Duodenal mucosa (tissue), 2 donors: ENCODE measurements around the gene TAAR2.
"Not testable (repeated sequence)": the region's sequence is repeated elsewhere in the genome, so short reads cannot be mapped to it uniquely, and the experiment has no call there.

Experiments used
- H3K27ac ChIP-seq: one replicate; pipeline ENCODE4 v1.7.0; 2013; ENCODE audit warnings: low read depth, low read length
- H3K27me3 ChIP-seq, 2 donors: one replicate each; pipeline ENCODE4 v1.7.0; 2013; ENCODE audit warnings: low read length in 2 of 2, control low read depth in 1 of 2; ENCODE audit not compliant: insufficient read depth in 2 of 2, control insufficient read depth in 1 of 2
- H3K36me3 ChIP-seq, 2 donors: one replicate each; pipeline ENCODE4 v1.7.0; 2013; ENCODE audit warnings: low read length in 2 of 2, control low read depth in 1 of 2; ENCODE audit not compliant: insufficient read depth in 2 of 2, control insufficient read depth in 1 of 2
- H3K4me1 ChIP-seq, 2 donors: one replicate each; pipeline ENCODE4 v1.7.0; 2013; ENCODE audit warnings: low read length in 2 of 2, control low read depth in 1 of 2; ENCODE audit not compliant: insufficient read depth in 2 of 2, control insufficient read depth in 1 of 2
- H3K4me3 ChIP-seq, 2 donors: one replicate each; pipeline ENCODE4 v1.7.0; 2013; ENCODE audit warnings: low read length in 2 of 2, low read depth in 1 of 2
- H3K9ac ChIP-seq, 2 donors: one replicate each; pipeline ENCODE4 v1.7.0; 2013; ENCODE audit warnings: low read length in 2 of 2, low read depth in 1 of 2
- H3K9me3 ChIP-seq, 2 donors: one replicate each; pipeline ENCODE4 v1.7.0; 2013; ENCODE audit warnings: low read length in 2 of 2, control low read depth in 1 of 2; ENCODE audit not compliant: control insufficient read depth in 1 of 2

The TAAR2 gene

DNA sequence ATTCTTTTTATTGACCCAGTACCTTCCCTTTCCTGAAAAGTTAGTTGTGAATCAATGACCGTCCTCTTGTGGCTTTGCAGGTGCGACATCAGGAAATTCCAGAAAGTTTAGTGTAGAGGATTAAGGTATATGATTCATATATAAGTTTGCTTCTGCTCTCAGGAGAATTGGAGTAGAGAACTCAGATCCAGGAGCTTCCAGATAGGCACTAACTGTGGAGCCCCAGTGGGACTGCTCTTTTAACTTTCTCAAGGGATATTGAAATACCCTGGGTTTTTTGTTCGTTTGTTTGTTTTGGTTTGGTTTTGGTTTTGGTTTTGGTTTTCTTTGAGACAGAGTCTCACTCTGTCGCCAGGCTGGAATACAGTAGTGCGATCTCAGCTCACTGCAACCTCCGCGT is 9.5 kb downstream of the TAAR2 start:
- H3K4me1 ChIP-seq = peaks cover 10 to 27% of the 10 kb centered on the region in 2 donors
- H3K4me3 ChIP-seq = peak overlapping the region; percentile 66 to 68
- H3K36me3 ChIP-seq = no peaks in the 10 kb centered on the region
- no peak overlapping the region for H3K27ac ChIP-seq
- H3K9ac ChIP-seq = peak overlapping the region; percentile 38 to 45
- no peaks in the 10 kb centered on the region for H3K27me3 ChIP-seq
- no peaks in the 10 kb centered on the region for H3K9me3 ChIP-seq

DNA sequence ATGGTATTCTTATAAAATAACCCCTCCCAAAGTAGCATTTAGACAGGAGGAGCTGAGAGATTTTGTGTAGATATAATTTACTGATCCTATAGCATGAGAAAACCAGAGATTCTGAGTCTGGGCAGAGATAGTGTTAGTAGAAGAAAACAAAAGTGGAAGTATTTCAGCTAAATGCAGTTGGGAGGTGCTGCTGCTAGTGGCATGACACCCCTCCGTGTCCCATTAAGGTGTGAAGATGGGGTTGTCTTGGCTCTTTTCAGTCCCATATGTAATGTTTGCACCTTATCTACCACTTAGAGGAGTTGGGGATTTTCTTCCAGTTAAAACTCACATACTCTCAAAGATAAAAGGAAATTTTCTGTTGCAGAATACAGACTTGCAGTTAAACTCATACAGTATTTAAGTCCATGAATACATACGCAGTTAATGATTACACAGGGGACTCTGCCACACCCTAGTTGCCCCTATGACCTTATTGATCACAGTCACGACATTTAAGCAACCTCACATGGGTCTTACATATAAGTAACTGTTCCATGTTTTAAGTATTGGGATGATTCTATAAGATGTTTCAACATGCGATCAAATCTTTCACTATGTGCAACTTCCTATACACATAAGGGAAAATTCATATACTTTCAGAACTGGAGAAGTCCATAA is 11.5 kb downstream of the TAAR2 start:
- Histone ChIP-seq H3K4me3 (peak overlapping the region; percentile 66 to 68), H3K9me3 (no peaks in the 10 kb centered on the region), H3K36me3 (no peaks in the 10 kb centered on the region), H3K27me3 (no peaks in the 10 kb centered on the region), H3K9ac (peak overlapping the region; percentile 14 to 28), H3K27ac (no peak overlapping the region), H3K4me1 (peaks cover 14 to 41% of the 10 kb centered on the region in 2 donors)

DNA sequence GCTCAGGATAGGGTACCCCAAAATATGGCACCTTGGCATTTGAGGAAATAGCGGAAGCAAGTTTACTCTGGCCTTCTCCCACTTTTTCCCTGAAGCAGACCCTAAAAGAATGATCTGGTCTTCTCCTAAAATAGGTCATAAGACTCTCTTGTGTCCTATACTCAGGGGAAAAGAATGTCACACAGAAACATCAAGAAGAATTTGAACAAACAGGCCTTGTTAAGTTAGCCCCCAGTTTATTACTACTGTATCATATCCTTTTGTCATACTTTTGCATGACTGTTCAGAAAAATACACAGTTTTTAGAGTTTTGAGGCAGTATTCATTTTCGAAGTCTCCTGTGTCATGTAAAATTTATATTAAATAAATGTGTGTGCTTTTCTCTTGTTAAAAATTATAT is 12.5 kb downstream of the TAAR2 start:
- Histone ChIP-seq H3K4me1 (peaks cover 17 to 49% of the 10 kb centered on the region in 2 donors), H3K9ac (no peak overlapping the region), H3K4me3 (no peak overlapping the region), H3K27ac (no peak overlapping the region), H3K36me3 (no peaks in the 10 kb centered on the region), H3K27me3 (no peaks in the 10 kb centered on the region), H3K9me3 (no peaks in the 10 kb centered on the region)

DNA sequence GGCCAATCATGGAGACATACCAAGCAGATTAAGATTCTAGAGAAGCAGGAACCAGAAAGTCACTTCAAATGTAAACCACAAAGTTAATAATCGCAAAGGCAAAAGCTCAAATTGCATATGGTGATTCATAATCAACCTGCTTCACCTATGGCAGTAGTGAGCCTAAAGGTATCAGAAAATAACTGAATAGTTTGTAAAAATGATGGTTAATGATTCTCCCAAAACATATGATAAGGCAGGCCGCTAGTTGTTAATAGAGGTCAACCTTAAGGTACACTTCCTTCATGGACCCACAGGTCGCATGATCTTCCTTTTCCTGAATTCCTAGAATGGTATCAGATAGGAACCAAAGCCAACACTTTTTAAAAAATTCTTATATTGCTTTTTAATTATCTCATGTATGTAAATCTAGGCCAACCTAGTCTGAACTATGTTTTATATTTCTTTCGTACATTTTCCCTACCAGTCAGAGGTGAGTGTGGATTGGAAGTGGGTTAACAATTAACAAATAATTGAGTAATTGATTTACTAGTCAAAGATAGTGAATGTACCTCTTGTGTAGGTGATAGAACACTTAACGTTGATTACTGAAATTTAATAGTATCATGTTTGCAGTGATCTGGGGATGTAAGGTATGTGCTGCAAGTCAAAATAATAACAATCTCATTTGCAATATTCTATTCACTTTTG is 16.4 kb downstream of the TAAR2 start:
- peak overlapping the region in 1 of 2 donors; percentile 16 for H3K4me3 ChIP-seq
- peaks cover 18 to 53% of the 10 kb centered on the region in 2 donors for H3K4me1 ChIP-seq
- H3K9ac ChIP-seq = no peak overlapping the region
- no peaks in the 10 kb centered on the region for H3K36me3 ChIP-seq
- no peaks in the 10 kb centered on the region for H3K9me3 ChIP-seq
- no peak overlapping the region for H3K27ac ChIP-seq
- no peaks in the 10 kb centered on the region for H3K27me3 ChIP-seq

DNA sequence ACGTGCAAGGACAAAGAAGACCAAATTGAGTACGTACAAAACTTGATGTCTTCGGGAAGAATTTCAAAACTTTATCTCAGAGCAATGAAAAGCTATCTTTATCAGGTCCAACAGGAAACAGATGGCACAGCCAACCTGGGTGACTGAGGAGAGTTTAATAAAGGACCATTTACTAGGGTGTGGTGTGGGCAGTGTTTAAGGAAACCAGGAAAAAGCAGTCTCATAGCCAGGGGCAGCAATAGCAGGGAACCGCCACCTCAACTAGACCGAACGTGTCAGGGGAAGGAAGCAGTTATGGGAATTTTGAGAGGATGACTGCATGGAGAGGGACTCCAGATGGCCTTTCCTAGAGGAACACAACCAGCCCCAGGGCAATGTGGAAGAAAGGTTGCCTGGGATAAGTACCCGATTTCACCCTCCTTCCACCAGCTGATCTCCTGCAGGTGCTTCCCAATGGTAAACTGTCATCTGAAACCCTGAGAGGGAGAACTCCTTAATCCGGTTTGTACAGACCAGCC is 19.4 kb downstream of the TAAR2 start:
- H3K27me3 ChIP-seq = no peaks in the 10 kb centered on the region
- no peaks in the 10 kb centered on the region for H3K36me3 ChIP-seq
- no peak overlapping the region for H3K27ac ChIP-seq

DNA sequence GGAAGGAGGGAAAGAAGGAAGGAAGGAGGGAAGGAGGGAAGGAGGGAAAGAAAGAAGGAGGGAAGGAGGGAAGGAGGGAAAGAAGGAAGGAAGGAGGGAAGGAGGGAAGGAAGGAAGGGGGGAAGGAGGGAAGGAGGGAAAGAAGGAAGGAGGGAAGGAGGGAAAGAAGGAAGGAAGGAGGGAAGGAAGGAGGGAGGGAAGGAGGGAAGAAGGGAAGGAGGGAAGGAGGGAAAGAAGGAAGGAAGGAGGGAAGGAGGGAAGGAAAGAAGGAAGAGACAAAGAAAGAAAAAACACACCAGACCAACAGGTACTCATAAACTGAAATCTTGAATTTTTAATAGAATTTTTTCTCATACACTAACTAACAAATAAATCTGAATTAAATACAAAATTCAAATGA is 23.2 kb downstream of the TAAR2 start:
- not testable (repeated sequence) for H3K9ac ChIP-seq, H3K27ac ChIP-seq, H3K9me3 ChIP-seq

More for the DNA sequence above, 19.4 kb downstream of the TAAR2 start:
- Histone ChIP-seq H3K4me3 (no peak overlapping the region), H3K9me3 (no peaks in the 10 kb centered on the region), H3K9ac (no peak overlapping the region), H3K4me1 (peaks cover 13 to 33% of the 10 kb centered on the region in 2 donors)

DNA sequence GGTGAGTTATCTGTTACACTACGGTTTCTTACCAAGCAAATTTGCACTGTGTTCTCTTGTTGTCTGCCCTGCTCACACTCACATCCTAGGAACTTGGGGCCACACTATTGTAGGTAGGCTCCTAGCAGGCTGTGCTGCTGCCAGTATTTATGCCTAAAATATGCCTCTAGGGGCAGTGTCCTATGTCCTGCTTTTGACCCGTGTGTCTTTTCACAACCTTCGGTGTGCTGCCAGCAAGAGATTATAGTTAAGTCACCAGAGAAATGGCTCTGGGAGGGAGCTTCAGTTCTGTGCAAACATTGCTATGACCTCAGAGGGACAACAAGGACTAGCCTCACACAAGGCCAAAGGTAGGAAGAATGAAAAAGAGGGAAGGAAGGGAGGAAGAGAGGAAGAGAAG is 25.6 kb downstream of the TAAR2 start:
- Histone ChIP-seq H3K27ac (no peak overlapping the region), H3K9ac (no peak overlapping the region), H3K27me3 (no peaks in the 10 kb centered on the region), H3K9me3 (no peaks in the 10 kb centered on the region), H3K4me1 (no peaks in the 10 kb centered on the region), H3K36me3 (no peaks in the 10 kb centered on the region), H3K4me3 (no peak overlapping the region)

More for the DNA sequence above, 23.2 kb downstream of the TAAR2 start:
- H3K27me3 ChIP-seq, H3K4me1 ChIP-seq, H3K36me3 ChIP-seq, H3K4me3 ChIP-seq: not testable (repeated sequence)

DNA sequence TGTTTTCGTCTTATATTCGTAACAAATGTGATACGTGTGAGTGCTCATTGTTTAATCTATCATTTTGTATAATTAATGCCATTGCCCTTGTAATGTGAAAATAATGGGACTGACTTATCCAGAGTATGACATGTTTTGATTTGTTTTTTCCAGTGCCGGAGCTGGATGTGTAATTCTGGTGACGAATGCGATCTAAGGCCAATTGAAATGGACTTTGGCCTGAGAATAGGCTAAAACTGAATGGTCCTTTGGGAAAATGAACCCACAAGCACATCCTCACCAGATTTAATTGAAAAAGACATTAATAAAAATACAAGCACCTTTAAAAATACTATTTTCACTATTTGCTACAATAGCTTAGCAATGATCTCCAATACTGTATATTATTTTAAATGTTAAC is 27.9 kb downstream of the TAAR2 start:
- Histone ChIP-seq H3K27ac (no peak overlapping the region), H3K9ac (no peak overlapping the region), H3K27me3 (no peaks in the 10 kb centered on the region)

DNA sequence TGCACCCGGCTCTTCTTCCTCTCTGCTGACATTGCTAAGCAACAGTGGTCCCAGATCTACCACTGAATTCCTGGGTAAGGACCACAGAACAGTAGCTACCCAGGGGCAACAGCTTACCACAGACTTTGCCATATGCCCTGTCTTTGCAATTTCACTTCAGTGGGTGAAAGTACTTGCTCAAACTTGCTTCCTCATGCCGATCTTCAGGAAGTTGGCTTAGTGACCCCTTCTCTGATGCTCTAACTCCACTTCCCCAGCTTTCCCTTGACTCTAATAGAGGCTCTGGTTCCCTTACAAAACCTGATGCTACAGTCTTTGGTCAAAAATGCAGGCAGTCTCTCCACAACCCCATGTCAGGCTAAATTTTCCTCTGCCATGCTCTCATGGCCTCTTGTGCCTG is 31.2 kb downstream of the TAAR2 start:
- H3K9ac ChIP-seq = no peak overlapping the region
- no peak overlapping the region for H3K27ac ChIP-seq
- H3K27me3 ChIP-seq = no peaks in the 10 kb centered on the region
- H3K4me3 ChIP-seq = no peak overlapping the region
- no peaks in the 10 kb centered on the region for H3K4me1 ChIP-seq
- no peaks in the 10 kb centered on the region for H3K36me3 ChIP-seq
- no peaks in the 10 kb centered on the region for H3K9me3 ChIP-seq

More for the DNA sequence above, 27.9 kb downstream of the TAAR2 start:
- Histone ChIP-seq H3K9me3 (no peaks in the 10 kb centered on the region), H3K36me3 (no peaks in the 10 kb centered on the region), H3K4me3 (no peak overlapping the region), H3K4me1 (no peaks in the 10 kb centered on the region)

DNA sequence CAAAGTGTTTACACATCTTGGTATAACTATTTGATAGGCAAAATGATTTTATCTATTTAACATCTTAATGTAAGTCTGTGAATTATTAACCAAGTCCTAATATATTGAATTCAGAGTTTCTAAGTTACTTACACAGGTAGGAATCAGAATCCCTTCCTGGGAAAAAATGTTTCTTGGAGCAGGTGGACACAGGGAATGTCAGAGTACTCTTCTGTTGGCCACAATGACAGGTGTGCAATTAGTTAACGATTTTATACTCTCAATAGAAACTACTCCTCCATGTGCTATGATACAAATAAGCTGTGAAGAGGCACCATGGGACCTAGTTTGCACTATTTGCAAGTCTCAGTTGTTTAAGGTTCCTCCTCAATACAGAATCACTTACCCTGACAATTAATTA is 33.7 kb downstream of the TAAR2 start:
- H3K9ac ChIP-seq = no peak overlapping the region
- no peak overlapping the region for H3K4me3 ChIP-seq
- no peaks in the 10 kb centered on the region for H3K36me3 ChIP-seq
- no peak overlapping the region for H3K27ac ChIP-seq
- H3K4me1 ChIP-seq = no peaks in the 10 kb centered on the region
- no peaks in the 10 kb centered on the region for H3K27me3 ChIP-seq
- H3K9me3 ChIP-seq = no peaks in the 10 kb centered on the region
